HG03520 (cell line): ENCODE data around the gene ZMYM4.
"Not testable (repeated sequence)": the region's sequence is repeated elsewhere in the genome, so short reads cannot be mapped to it uniquely, and the experiment has no call there.

ENCODE experiments used
- ATAC-seq: cut with Tn5 transposase; IDR thresholded peaks from one replicate; pipeline ENCODE4 v1.9.1; 2021; ENCODE audit warnings: mild to moderate bottlenecking, moderate library complexity; ENCODE audit not compliant: unreplicated experiment

Gene ZMYM4

DNA sequence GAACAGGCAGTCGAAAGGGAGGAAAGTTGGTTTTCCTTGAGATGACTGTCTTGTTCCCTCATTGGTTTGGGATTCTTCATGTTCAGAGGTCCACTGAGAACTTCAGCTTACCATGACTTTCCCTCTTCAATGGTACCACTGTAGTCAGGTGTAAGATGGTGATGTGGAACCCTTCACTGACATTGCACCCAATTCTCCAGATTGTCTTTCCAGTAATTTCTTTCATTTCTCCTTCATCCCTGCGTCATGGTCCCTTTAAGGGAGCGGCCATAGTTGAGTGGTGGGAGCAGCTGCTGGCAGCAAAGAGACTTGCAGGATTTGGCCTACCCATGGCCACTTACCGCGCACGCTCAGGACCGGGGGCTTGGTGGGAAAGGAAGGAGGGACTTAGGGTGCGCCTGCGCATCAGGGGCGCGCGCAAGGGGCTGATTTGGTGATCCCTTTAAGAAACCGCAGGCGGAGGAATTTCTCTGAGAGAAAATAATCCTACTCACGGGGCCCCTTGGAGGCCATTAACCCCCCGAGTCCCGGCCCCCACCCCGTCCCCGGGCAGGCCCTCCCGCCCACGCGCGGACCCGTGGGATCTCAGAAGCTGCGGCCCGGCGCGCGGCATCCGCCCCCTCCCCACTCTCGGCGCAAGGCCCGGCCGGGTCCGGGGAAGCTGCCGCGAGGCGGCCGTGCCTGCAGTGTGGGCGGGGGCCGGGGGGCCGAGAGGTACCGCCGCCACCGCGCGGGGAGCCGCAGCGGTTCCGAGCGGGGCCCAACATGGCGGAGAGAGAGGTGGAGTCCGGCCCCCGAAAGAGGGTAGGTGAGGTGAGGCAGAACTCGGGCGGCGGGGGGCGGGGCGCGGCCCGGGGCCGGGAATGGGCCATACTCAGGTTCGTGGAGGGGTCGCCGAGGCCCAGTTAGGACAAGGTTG lies at the start of gene ZMYM4:
TSS of gene ZMYM4 (plus strand) at position 428 of the 919 bp plus-strand sequence. CDS start at position 766, 338 bp downstream.
- ATAC-seq, result peak; percentile 83

DNA sequence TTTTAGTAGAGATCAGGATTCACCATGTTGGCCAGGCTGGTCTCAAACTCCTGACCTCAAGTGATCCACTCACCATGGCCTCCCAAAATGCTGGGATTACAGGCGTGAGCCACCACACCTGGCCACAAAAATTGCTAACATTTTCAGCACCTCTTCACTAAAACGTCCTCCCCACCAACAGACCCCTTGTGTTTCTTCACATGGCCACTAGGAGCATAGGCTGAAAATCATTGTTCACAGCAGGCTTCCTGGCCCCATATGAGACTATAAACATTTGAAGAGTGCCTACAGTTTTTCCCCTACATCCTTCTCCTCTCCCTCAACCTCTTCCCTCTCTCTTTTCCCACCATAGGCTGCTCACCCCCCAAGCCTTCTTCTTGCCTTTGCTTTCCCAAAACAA lies 47.5 kb upstream of the ZMYM4 start:
- no peak for ATAC-seq

DNA sequence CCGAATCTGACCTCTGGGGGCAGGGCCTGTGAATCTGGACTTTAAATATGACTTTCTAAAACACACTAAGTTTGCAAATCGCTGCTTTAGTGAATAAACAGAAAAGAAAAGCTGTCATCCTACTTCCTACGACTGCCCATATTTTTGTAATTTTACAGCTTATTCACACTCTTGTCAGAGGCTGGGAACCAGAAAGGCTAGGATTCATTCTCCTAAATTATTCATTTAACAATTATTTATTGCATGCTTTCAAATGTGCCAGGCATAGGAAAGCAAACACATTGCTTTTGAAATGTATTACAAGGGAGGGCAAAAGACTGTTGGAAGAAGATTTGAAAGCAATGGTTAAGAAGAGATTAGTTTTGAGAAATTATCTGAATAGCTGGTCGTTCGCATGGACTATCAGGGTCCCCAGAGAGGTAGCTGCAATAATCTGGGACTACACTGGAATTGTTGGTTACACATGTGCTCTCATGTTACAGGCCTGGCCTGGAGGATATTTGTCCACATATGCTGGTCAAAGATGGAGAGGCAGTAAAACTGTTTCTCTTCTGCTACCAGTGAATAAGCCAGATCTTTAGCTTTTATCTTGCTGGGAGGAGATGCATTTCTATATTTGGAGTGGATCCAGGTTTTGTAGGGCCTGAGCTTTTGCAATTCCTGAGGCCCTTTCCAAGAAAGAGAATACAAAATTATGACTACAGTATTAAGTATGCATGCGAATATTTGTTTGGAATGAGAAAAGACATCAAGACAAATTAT lies 46.0 kb upstream of the ZMYM4 start:
- no peak for ATAC-seq

DNA sequence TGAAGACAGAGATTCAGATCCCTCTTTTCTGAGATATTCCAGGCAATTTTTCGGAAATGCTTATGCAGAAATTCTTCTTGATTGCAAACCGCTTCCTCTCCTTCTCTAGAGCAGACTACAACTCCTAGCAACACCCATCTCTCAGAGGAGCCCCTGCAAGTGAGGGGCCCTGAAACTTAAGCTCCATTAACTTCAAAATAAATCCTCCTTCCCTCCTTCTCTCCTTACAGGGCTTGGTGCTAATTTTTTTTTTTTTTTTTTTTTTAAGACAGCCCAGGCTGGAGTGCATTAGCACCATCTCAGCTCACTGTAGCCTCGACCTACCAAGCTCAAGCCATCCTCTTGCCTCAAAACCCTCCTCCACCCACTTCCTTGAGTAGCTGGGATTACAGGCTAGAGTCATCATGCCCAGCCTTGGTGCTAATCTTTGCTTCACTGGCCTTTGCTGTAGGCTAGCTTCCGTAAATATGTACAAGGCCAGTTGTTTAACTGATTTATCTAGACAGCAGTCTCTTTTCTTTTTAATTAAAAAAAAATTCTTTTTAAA lies 45.4 kb upstream of the ZMYM4 start:
- ATAC-seq, result no peak

DNA sequence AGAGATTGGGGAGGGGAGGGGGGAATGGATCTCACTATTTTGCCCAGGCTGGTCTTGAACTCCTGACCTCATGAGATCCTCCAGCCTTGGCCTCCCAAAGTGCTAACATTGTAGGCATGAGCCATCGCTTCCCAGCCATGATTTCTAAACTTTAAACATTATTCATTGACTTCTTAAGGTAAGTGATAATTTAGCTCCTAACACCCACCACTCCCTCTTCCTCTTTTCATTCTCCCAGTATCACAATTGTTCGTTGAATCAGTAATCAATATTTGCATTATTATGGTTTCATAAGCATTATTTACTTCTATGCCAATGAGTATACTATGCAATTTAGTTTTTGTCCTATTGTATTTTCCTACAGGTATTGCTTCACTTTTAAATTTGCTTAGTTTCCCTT lies 42.0 kb upstream of the ZMYM4 start:
- ATAC-seq, result no peak

DNA sequence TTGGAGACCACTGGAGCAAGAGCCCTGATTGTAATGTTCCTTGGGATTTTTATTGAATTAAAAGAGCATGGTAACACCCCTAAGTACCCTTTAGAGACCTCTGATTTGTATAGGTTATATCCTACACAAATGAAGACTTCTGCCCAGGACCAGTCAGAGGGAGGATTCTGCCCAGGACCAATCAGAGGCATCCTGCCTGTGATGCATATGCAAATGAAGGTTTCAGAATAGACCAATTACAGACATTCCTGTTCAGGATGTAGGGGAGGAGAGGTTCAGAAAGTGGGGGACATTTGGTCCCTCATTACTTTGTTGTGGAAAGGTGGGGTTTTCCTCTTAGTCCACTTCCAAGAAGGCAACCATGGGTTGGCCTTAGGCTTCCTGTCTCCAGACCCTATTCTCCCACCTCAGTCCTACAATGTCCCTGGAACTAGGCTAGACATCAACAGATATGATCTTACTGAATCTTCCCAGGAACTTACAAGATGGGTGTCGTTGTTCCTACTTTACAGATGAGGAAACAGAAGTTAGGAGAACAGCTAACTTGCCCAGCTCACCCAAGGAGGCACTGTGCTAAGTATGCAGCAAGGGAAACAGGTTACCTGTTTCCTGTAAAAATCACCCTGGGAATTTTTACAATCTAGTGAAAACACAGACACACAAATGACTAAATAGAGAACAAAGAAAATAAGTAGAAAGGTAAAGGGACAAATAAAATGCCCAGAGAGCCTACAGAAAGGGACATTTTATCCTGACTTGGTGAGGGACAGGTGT lies 38.7 kb upstream of the ZMYM4 start:
- no peak for ATAC-seq

DNA sequence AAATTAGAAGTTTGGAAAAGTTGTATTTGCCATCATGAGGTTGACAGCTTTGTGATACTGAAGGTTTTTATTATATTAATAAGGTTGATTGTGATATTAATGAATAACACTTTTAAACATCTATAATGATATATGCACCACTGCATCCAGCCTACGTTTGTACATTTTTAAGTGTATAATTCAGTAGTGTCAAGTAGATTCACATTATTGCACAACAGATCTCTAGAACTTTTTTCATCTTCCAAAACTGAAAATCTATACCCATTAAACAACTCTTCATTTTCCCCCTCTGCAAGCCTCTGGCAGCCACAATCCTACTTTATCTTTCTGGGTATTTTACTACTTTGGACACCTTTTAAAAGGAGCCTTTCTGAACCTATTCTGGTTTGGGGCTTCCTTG lies 37.2 kb upstream of the ZMYM4 start:
- ATAC-seq, result no peak

DNA sequence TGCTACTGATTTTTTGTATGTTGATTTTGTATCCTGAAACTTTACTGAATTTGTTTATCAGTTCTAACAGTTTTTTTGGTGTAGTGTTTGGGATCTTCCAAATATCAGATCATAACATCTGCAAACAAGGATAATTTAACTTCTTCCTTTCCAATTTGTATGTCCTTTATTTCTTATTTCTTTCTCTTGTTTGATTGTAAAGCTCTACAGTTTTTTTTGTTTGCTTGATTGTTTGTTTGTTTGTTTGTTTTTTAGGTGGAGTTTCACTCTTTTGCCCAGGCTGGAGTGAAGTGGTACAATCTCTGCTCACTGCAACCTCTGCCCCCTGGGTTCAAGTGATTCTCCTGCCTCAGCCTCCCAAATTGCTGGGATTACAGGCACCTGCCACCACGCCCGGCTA lies 31.7 kb upstream of the ZMYM4 start:
- not testable (repeated sequence) for ATAC-seq

DNA sequence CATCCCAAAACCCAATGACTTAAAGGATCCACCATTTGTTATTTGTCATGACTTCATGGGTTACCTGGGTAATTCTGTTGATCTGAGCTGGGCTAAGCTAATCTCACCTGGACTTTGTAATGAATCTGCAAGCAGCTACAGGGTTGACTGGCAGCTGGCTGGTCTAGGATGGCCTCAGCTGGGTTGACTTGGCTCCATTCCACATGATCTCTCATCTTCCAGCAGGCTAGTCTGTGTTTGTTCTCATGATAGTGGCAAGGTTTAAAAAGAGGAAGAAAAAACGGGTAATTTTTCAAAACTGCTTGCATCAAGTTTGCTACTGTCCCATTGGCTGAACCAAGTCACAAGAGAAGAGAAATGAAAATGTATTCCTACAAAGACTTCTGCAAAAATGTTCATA lies 24.8 kb upstream of the ZMYM4 start:
- no peak for ATAC-seq

DNA sequence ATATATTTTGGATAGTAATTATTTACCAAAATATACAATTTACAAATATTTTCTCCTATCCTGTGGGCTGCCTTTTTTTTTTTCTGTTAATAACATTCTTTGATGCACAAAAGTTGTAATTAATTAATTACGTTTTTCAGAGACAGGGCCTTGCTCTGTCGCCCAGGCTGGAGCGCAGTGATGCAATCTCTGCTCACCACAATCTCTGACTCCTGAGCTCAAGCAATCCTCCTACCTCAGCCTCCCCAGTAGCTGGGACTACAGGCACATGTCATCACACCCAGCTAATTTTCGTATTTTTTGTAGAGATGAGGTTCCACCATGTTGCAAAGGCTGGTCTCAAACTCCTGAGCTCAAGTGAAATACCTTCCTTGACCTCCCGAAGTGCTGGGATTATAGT lies 21.3 kb upstream of the ZMYM4 start:
- ATAC-seq, result no peak

DNA sequence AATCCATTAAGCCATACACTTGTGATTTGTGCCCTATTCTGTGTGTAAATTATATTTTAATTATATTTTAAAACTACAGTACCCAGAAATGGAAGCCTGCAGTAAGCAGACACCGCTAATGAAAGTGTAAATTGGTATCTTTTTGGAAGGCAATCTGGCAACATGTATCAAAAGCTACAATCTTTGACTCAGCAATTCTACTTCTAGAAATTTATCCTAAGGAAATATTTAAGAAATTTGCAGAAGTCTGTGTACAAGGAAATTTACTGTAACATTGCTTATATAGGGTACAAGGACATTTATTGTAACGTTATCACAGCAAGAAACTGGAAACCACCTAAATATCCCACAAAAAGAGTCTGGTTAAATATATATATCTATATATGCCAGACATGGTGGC lies 14.6 kb upstream of the ZMYM4 start:
- no peak for ATAC-seq

DNA sequence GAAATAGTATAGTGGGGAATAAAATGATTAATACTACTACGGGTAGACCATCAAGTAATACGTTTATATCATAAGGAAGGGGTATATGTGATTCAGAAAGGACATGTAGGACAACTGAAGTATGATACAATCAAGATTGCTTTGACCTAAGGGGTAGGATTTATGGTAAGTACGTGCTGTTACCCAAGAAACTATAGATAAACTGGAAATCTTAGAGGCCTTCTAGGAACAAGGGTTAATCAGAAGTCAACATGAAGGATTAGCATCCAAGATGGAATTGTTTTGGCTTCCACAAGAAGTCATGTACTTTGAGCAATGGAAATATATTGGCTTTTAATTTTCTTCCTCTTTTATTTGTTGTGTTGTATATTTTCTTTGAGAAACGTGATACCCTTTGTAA lies 13.2 kb upstream of the ZMYM4 start:
- ATAC-seq, result no peak

DNA sequence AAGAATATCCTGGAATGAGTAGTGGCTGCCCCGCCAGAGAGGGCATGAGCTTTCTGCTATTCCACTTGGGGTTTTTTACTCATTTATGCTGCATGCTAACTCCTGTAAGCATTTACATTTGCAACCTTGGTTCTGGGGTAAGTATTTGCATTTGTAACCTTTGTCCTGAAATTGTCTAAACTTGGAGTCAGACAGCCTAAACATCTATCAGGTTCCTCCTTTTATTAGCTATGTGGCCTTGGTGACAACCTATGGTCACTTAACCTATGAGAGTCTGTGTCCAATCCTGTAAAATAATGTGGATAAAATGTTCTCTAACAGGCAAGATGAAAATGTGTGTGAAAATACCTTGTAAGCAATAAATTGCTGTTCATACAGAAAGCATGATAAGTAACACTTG lies 8.9 kb upstream of the ZMYM4 start:
- ATAC-seq, result no peak

DNA sequence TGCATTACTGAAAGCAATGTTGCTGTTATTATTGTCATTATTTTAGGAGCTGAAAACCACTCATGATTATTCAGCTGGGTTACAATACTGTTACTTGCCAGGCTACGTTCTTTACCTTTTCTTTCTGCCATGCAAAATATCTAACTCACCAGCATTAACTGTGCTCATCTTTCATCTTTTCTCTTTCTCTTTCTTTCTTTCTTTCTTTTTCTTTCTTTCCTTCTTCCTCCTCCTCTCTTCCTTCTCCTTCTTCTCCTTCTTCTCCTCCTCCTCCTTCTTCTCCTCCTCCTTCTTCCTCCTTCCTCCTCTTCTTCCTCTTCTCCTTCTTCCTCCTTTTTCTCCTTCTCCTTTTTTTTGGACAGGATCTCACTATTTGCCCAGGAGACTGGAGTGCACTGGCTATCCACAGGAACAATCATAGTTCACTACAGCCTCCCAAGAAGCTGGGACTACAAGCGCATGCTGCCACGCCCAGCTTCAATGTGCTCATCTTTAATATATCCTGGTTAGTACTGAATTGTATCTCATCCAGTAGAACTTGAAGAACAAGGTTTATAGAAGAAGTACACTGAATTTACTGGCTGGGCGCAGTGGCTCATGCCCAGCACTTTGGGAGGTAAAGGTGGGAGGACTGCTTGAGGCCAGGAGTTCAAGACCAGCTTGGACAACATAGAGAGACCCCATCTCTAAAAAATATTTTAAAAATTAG lies 6.9 kb upstream of the ZMYM4 start:
- no peak for ATAC-seq

DNA sequence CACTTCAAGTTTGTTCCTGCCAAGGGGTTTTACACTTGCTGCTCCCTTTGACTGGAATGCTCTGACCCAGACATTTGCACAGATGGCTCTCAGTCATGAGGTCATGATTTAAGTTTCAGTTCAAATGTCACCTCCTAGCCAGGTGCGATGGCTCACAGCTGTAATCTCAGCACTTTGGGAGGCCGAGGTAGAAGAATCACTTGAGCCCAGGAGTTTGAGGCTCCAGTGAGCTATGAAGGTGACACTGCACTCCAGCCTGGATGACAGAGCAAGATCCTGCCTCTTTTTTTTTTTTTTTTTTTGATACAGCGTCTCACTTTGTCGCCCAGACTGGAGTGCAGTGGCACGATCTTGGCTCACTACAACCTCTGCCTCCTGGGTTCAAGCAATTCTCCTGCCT lies 4.5 kb upstream of the ZMYM4 start:
- ATAC-seq, result no peak

DNA sequence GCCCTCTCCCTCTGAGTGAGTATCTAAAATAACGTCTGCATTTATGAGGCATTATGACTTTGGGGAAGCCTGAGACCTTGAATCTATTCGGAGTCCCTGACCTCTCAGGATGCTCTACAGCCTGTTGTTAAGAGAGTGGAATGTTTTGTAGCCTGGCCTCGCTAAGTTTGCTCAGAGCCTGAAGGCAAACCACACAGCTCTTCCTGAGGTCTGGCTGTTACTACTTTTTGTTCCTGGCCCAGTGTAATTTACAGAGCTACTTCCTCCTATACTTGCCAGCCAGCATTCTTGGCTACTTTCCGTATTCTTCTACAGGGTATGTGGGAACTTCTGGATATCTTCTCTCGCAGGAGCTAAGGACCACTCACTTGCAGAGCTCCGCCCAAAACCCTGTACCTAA lies 3.6 kb upstream of the ZMYM4 start:
- no peak for ATAC-seq

DNA sequence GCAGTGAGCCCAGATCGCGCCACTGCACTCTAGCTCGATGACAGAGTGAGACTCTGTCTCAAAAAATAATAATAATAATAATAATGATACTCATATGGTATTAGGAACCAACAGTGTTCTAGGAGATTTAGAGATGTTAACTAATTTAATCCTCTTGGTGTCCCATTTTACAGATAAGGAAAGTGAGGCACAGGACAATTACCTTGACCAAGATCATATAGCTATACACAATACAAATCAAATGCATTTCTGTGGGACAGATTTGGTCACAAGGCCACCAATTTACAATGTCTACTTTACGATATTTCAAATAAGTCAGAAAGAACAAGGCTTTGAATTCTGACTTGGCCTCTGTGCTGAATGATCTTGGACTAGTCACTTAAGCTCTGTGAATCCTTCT lies 2.2 kb upstream of the ZMYM4 start:
- no peak for ATAC-seq

DNA sequence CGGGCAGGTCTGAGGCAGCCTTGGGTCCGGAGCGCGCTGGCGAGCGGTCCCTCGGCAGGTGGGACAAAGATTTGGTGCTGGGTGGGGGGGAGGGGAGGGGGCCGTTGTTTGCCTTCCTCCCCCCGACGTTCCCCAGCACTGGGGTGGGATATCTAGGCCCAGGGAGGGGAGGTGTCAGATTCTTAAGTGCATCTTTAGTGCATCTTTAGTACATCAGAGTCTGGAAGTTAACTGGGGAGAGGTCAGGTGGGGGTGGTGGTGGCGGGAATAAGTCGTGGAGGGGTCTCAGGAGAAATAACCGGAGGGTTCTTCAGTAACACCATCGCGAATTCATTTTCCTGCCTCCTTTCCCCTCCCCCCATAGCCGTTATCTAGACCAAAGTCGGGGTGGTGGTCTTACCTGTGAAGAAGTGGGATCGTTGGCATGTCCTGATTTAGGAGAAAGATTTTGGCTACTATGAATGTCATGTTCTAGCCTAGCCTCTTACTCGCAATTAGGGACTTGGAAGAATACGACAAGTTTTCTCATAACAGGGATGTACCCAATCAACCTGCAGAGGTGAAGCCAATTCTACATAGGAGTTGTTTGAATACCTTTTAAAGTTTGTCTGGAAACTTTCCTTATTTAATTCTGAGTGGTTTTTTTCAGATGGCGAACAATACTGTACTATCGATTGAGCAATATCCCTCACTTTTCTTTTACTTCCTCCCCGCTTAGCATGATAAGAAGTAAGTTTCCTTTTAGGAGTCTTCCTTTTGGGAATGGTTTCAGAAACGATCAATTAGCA lies 886 bp downstream of the ZMYM4 start:
- no peak for ATAC-seq

DNA sequence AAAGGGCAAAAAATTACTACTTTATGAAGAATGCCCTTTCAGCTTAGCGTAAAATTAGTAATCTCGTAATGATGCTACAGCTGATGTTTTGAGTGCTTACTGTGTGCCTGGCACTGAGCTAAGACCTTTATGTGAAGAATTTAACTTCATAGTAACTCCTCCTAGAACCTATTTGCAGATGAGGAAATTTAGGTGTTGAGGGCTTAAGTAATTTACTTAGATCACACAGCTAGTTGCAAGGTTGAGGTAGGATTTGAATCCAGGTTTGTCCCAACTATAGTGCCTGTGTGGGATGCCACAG lies 1.4 kb downstream of the ZMYM4 start:
- no peak for ATAC-seq

DNA sequence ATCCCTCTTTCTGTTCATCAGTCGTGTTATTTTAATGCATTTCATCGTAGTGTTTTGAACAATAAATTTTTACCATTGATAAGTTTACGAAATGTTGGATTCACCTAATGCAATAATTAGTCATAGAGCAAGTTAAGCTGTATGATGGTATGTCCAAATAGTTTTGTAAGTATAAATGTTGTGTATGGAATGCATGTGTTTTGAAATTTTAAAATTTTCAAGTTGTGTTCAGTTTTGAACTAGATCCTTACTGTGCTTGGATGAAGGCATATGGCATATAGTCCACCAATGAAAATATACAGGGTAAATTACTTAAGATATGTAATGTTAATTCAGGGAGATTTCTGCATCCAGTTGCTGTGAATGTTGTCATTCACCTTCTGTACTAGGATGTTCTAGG lies 2.3 kb downstream of the ZMYM4 start:
- ATAC-seq, result no peak
